Thymus (tissue), 14 donors: ENCODE results near the gene ERVK3-1. TPM values are rescaled to one million over a fixed set of nuclear protein-coding genes. Genes with fewer than 3 reads are reported as not detected.
"Not testable (repeated sequence)": the region's sequence is repeated elsewhere in the genome, so short reads cannot be mapped to it uniquely, and the experiment has no call there.

Experiments
- DNase-seq, 9 donors: peaks; one replicate each; pipeline ENCODE4 v3.0.0-alpha.2; 2013; ENCODE audit warnings: low spot score in 9 of 9, low read depth in 6 of 9, missing footprints in 1 of 9
- H3K27ac ChIP-seq, 2 donors: one replicate each; pipeline ENCODE4 v1.5.1; 2013; ENCODE audit warnings: control low read depth in 1 of 2, low read depth in 1 of 2, low read length in 1 of 2, mild to moderate bottlenecking in 1 of 2, moderate library complexity in 1 of 2
- H3K27me3 ChIP-seq, 2 donors: one replicate each; pipeline ENCODE4 v1.5.1; 2013; ENCODE audit warnings: low read length in 1 of 2; ENCODE audit not compliant: control insufficient read depth in 2 of 2, insufficient read depth in 1 of 2
- H3K36me3 ChIP-seq, 2 donors: one replicate each; pipeline ENCODE4 v1.5.1; 2013; ENCODE audit warnings: low read length in 1 of 2, mild to moderate bottlenecking in 1 of 2, moderate library complexity in 1 of 2; ENCODE audit not compliant: control insufficient read depth in 2 of 2, insufficient read depth in 2 of 2
- H3K4me1 ChIP-seq, 2 donors: one replicate each; pipeline ENCODE4 v1.5.1; 2013; ENCODE audit warnings: low read length in 2 of 2; ENCODE audit not compliant: control insufficient read depth in 2 of 2, insufficient read depth in 2 of 2
- H3K4me3 ChIP-seq, 2 donors: one replicate each; pipeline ENCODE4 v1.5.1; 2013; ENCODE audit warnings: low read length in 2 of 2, control low read depth in 1 of 2, mild to moderate bottlenecking in 1 of 2
- H3K9me3 ChIP-seq, 2 donors: one replicate each; pipeline ENCODE4 v1.5.1; 2013; ENCODE audit warnings: low read length in 1 of 2, mild to moderate bottlenecking in 1 of 2; ENCODE audit not compliant: control insufficient read depth in 2 of 2, insufficient read depth in 1 of 2
- WGBS: extraction: QIAGEN DNeasy Blood & Tissue Kit; methylation state at CpG from one replicate; pipeline ENCODE4 v1.1.7; 2013; 5-methylcytosine and 5-hydroxymethylcytosine counted together
- long read RNA-seq, 10 donors: transcript quantifications; one replicate each; lab custom pipeline, GENCODE V29; 2026
- polyA plus RNA-seq: library from polyadenylated mRNA; stranded (reverse); fragments of 200-250 nt; gene quantifications from one replicate; pipeline ENCODE4 v1.2.3, GENCODE V29; 2013
- total RNA-seq: library from RNA; stranded (reverse); fragments of 120-200 nt; gene quantifications from one replicate; pipeline ENCODE4 v1.2.4, GENCODE V29; 2013
- donor health status: healthy.

The ERVK3-1 gene
- total RNA-seq (55.2 TPM), polyA plus RNA-seq (60.9 TPM)
- long read RNA-seq, donor 1, partial matches to known transcripts: 0 of 5 reads
- long read RNA-seq, donor 1, other reads (novel, unspliced or antisense): 0 of 5 reads
- long read RNA-seq, donor 2, transcript ERVK3-1-204 (2 exons, 3,889 nt): minor isoform, 6 of 45 reads
- long read RNA-seq, donor 2, transcript ERVK3-1-201 (4 exons, 1,469 nt): major isoform, 27 of 45 reads
- long read RNA-seq, donor 2, transcript ERVK3-1-203 (2 exons, 616 nt): minor isoform, 12 of 45 reads
- long read RNA-seq, donor 2, partial matches to known transcripts: 0 of 45 reads
- long read RNA-seq, donor 2, other reads (novel, unspliced or antisense): 0 of 45 reads
- long read RNA-seq, donor 3, transcript ERVK3-1-201 (4 exons, 1,469 nt): major isoform, 28 of 42 reads
- long read RNA-seq, donor 3, transcript ERVK3-1-203 (2 exons, 616 nt): minor isoform, 9 of 42 reads
- long read RNA-seq, donor 3, partial matches to known transcripts: 0 of 42 reads
- long read RNA-seq, donor 3, other reads (novel, unspliced or antisense): 0 of 42 reads
- long read RNA-seq, donor 4, transcript ERVK3-1-201 (4 exons, 1,469 nt): major isoform, 8 of 16 reads
- long read RNA-seq, donor 4, transcript ERVK3-1-203 (2 exons, 616 nt): minor isoform, 5 of 16 reads
- long read RNA-seq, donor 4, partial matches to known transcripts: 0 of 16 reads
- long read RNA-seq, donor 4, other reads (novel, unspliced or antisense): 0 of 16 reads
- long read RNA-seq, donor 5, transcript ERVK3-1-203 (2 exons, 616 nt): minor isoform, 9 of 46 reads
- long read RNA-seq, donor 5, transcript ERVK3-1-201 (4 exons, 1,469 nt): major isoform, 31 of 46 reads
- long read RNA-seq, donor 5, partial matches to known transcripts: 0 of 46 reads
- long read RNA-seq, donor 5, other reads (novel, unspliced or antisense): 0 of 46 reads
- long read RNA-seq, donor 6, transcript ERVK3-1-201 (4 exons, 1,469 nt): major isoform, 13 of 18 reads
- long read RNA-seq, donor 6, partial matches to known transcripts: 0 of 18 reads
- long read RNA-seq, donor 6, other reads (novel, unspliced or antisense): 0 of 18 reads
- long read RNA-seq, donor 7, transcript ERVK3-1-201 (4 exons, 1,469 nt): major isoform, 20 of 62 reads
- long read RNA-seq, donor 7, partial matches to known transcripts: 36 of 62 reads
- long read RNA-seq, donor 7, other reads (novel, unspliced or antisense): 0 of 62 reads
- long read RNA-seq, donor 8, transcript ERVK3-1-201 (4 exons, 1,469 nt): major isoform, 9 of 12 reads
- long read RNA-seq, donor 8, partial matches to known transcripts: 0 of 12 reads
- long read RNA-seq, donor 8, other reads (novel, unspliced or antisense): 0 of 12 reads
- long read RNA-seq, donor 9, transcript ERVK3-1-201 (4 exons, 1,469 nt): major isoform, 10 of 17 reads
- long read RNA-seq, donor 9, partial matches to known transcripts: 0 of 17 reads
- long read RNA-seq, donor 9, other reads (novel, unspliced or antisense): 0 of 17 reads
- long read RNA-seq, donor 10, transcript ERVK3-1-201 (4 exons, 1,469 nt): major isoform, 16 of 19 reads
- long read RNA-seq, donor 10, partial matches to known transcripts: 0 of 19 reads
- long read RNA-seq, donor 10, other reads (novel, unspliced or antisense): 0 of 19 reads

GRCh38 chr19:58305065-58305931 lies at the start of gene ERVK3-1:
Gene ERVK3-1 (plus strand): TSS chr19:58305377. CDS start chr19:58312169, 6,792 bp downstream.
- peaks cover 6 to 11% of the 10 kb centered on the region in 2 donors for H3K4me1 ChIP-seq
- H3K4me3 ChIP-seq: peak within 1 kb of the TSS; percentile 66 to 96
- peaks cover 15 to 43% of the 10 kb centered on the region in 2 donors for H3K36me3 ChIP-seq
- peak; percentile 89 to 97 (median 93) for DNase-seq
- H3K9me3 ChIP-seq: peaks cover 0 to 8% of the 10 kb centered on the region in 2 donors
- H3K27ac ChIP-seq: peak within 1 kb of the TSS; percentile 83 to 87
- WGBS: 1% methylated on average over 55 of the region's 55 CpGs
- no peaks in the 10 kb centered on the region for H3K27me3 ChIP-seq

- DNase-seq, H3K4me3 ChIP-seq, H3K27ac ChIP-seq, H3K27me3 ChIP-seq, H3K4me1 ChIP-seq: not testable (repeated sequence)
- Histone ChIP-seq H3K9me3 (peaks cover 51 to 89% of the 10 kb centered on the region in 2 donors), H3K36me3 (peaks cover 61 to 70% of the 10 kb centered on the region in 2 donors)
- WGBS: 100% methylated on average over 4 of the region's 4 CpGs
These were observed 46.9 kb upstream of the ERVK3-1 start for GRCh38 chr19:58258259-58258658.

- 98% methylated on average over 3 of the region's 3 CpGs for WGBS
- H3K4me3 ChIP-seq: no peak overlapping the region
- H3K9me3 ChIP-seq: peaks cover 48 to 94% of the 10 kb centered on the region in 2 donors
- H3K36me3 ChIP-seq: peaks cover 42 to 47% of the 10 kb centered on the region in 2 donors
- no peaks in the 10 kb centered on the region for H3K4me1 ChIP-seq
- no peaks in the 10 kb centered on the region for H3K27me3 ChIP-seq
- DNase-seq: no peak
- H3K27ac ChIP-seq: no peak overlapping the region
These were observed 43.6 kb upstream of the ERVK3-1 start for GRCh38 chr19:58261600-58261967.

- Histone ChIP-seq H3K9me3 (peaks cover 50 to 95% of the 10 kb centered on the region in 2 donors), H3K36me3 (peaks cover 42 to 44% of the 10 kb centered on the region in 2 donors), H3K4me3 (no peak overlapping the region), H3K27ac (no peak overlapping the region), H3K27me3 (no peaks in the 10 kb centered on the region), H3K4me1 (no peaks in the 10 kb centered on the region)
- DNase-seq: no peak
- WGBS: 99% methylated on average over 19 of the region's 19 CpGs
These were observed 42.9 kb upstream of the ERVK3-1 start for GRCh38 chr19:58261968-58262921.

- no peak for DNase-seq
- Histone ChIP-seq H3K4me1 (no peaks in the 10 kb centered on the region), H3K27ac (no peak overlapping the region), H3K9me3 (peaks cover 48 to 94% of the 10 kb centered on the region in 2 donors), H3K36me3 (peaks cover 36 to 41% of the 10 kb centered on the region in 2 donors), H3K4me3 (no peak overlapping the region), H3K27me3 (no peaks in the 10 kb centered on the region)
- 99% methylated on average over 7 of the region's 7 CpGs for WGBS
These were observed 42.3 kb upstream of the ERVK3-1 start for GRCh38 chr19:58262922-58263296.

- peaks cover 28% of the 10 kb centered on the region in 2 donors for H3K36me3 ChIP-seq
- H3K9me3 ChIP-seq: peaks cover 37 to 85% of the 10 kb centered on the region in 2 donors
- DNase-seq: no peak
- no peak overlapping the region for H3K4me3 ChIP-seq
- 96% methylated on average over 3 of the region's 3 CpGs for WGBS
- no peak overlapping the region for H3K27ac ChIP-seq
- no peaks in the 10 kb centered on the region for H3K4me1 ChIP-seq
- no peaks in the 10 kb centered on the region for H3K27me3 ChIP-seq
These were observed 40.1 kb upstream of the ERVK3-1 start for GRCh38 chr19:58265100-58265499.

- no peak overlapping the region for H3K4me3 ChIP-seq
- H3K36me3 ChIP-seq: peaks cover 12 to 19% of the 10 kb centered on the region in 2 donors
- H3K9me3 ChIP-seq: peaks cover 22 to 86% of the 10 kb centered on the region in 2 donors
- H3K4me1 ChIP-seq: no peaks in the 10 kb centered on the region
- WGBS: 97% methylated on average over 3 of the region's 3 CpGs
- DNase-seq: no peak
- H3K27ac ChIP-seq: no peak overlapping the region
- no peaks in the 10 kb centered on the region for H3K27me3 ChIP-seq
These were observed 36.8 kb upstream of the ERVK3-1 start for GRCh38 chr19:58268344-58268743.
